HEK293T (cell line): Measurements from ENCODE around the gene NLRP3.
A peak's percentile ranks its signal among the peaks of the same experiment; 100 is the strongest.
"Not testable (repeated sequence)": the region's sequence is repeated elsewhere in the genome, so short reads cannot be mapped to it uniquely, and the experiment has no call there.

Experiments
- CTCF ChIA-PET: fragments of 350-600 bp; formaldehyde crosslinking; extraction: SDS; loops from one replicate; lab custom pipeline; 2021; ENCODE audit warnings: antibody characterized with exemption, inconsistent platforms; lab: Yijun Ruan, JAX
- POLR2A ChIA-PET: fragments of 350-600 bp; formaldehyde crosslinking; extraction: SDS; loops from one replicate; lab custom pipeline; 2020; ENCODE audit warnings: antibody characterized with exemption, inconsistent platforms; lab: Yijun Ruan, JAX
- DNase-seq: peaks from one replicate; pipeline ENCODE4 v3.0.0; 2012; ENCODE audit warnings: mixed read lengths; ENCODE audit errors: extremely low spot score
- ARNT ChIP-seq: fragments of 450-650 bp; IDR thresholded peaks from 2 replicates; pipeline ENCODE4 v1.6.1; 2017; ENCODE audit warnings: mild to moderate bottlenecking
- BHLHE40 ChIP-seq: fragments of 450-650 bp; IDR thresholded peaks from 2 replicates; pipeline ENCODE4 v1.6.1; 2016; ENCODE audit warnings: mild to moderate bottlenecking, moderate library complexity, borderline replicate concordance
- CTBP1 ChIP-seq: fragments of 450-650 bp; IDR thresholded peaks from 2 replicates; pipeline ENCODE4 v1.6.1; 2016; ENCODE audit warnings: borderline replicate concordance
- ELF4 ChIP-seq: fragments of 450-650 bp; IDR thresholded peaks from 2 replicates; pipeline ENCODE4 v1.6.1; 2017; ENCODE audit warnings: antibody characterized with exemption
- FOXA1 ChIP-seq: fragments of 450-650 bp; IDR thresholded peaks from 2 replicates; pipeline ENCODE4 v1.6.1; 2016; ENCODE audit warnings: mild to moderate bottlenecking
- FOXK2 ChIP-seq: fragments of 450-650 bp; IDR thresholded peaks from 2 replicates; pipeline ENCODE4 v1.6.1; 2016; ENCODE audit warnings: mild to moderate bottlenecking
- FOXM1 ChIP-seq: fragments of 450-650 bp; IDR thresholded peaks from 2 replicates; pipeline ENCODE4 v1.6.1; 2017; ENCODE audit warnings: mild to moderate bottlenecking, borderline replicate concordance
- HDGF ChIP-seq: fragments of 450-650 bp; IDR thresholded peaks from 2 replicates; pipeline ENCODE4 v1.6.1; 2017; ENCODE audit warnings: antibody characterized with exemption, borderline replicate concordance
- L3MBTL2 ChIP-seq: fragments of 450-650 bp; conservative IDR thresholded peaks from 2 replicates; pipeline ENCODE4 v1.6.1; 2016; ENCODE audit warnings: mild to moderate bottlenecking
- LEF1 ChIP-seq: fragments of 450-650 bp; IDR thresholded peaks from 2 replicates; pipeline ENCODE4 v1.6.1; 2017; ENCODE audit warnings: mild to moderate bottlenecking, borderline replicate concordance
- NFRKB ChIP-seq: fragments of 450-650 bp; IDR thresholded peaks from 2 replicates; pipeline ENCODE4 v1.6.1; 2016; ENCODE audit warnings: mild to moderate bottlenecking, moderate library complexity
- SP1 ChIP-seq: fragments of 450-650 bp; IDR thresholded peaks from 2 replicates; pipeline ENCODE4 v1.6.1; 2017
- SUZ12 ChIP-seq: fragments of 450-650 bp; IDR thresholded peaks from 2 replicates; pipeline ENCODE4 v1.6.1; 2016; ENCODE audit warnings: mild to moderate bottlenecking
- TARDBP ChIP-seq: fragments of 450-650 bp; IDR thresholded peaks from 2 replicates; pipeline ENCODE4 v1.6.1; 2016
- ZNF384 ChIP-seq: fragments of 450-650 bp; IDR thresholded peaks from 2 replicates; pipeline ENCODE4 v1.6.1; 2016
- TF ChIP-seq, protein P1 (sequence below): fragments of 450-650 bp; IDR thresholded peaks from 2 replicates; pipeline ENCODE4 v1.6.1; 2016

The NLRP3 gene

DNA sequence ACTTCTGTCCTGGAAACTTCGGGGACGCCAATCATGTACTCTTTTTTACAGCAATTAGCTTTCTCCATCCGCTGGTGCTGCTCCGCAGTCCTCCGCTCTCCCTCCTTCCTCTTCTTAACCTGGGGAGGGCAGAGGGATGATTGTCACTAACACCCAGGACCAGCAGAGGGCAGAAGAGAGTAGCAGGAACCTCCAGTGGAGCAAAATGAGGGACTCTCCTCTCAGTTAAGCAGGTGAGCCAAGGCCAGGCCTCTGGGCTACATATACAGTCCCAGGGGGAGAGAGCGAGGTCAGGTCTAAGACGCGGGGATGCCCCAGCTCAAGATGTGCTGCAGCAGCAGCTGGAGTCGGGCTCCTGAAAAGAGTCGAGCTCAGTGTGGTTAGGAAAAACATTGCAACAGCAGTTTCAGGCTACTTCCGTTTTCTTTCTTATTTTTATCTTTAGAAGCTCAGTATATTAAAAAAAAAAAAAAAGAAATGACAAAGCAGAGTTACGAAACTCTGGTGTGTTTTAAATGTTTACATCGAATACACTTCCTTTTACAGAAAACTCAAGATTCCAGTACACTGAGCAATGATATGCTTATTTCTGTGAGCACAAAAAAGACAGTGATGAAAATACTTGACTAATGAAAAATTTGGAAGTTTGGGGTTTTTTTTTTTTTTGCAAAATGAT is 25.7 kb upstream of the NLRP3 start:
- TF ChIP-seq BHLHE40 (no peak), NFRKB (no peak), CTBP1 (no peak), L3MBTL2 (no peak), ARNT (no peak), SUZ12 (no peak), ZNF384 (no peak), ELF4 (no peak), FOXK2 (no peak), HDGF (no peak), SP1 (no peak), LEF1 (no peak), FOXM1 (no peak), FOXA1 (no peak), TARDBP (no peak)
- TF ChIP-seq, protein P1, sequence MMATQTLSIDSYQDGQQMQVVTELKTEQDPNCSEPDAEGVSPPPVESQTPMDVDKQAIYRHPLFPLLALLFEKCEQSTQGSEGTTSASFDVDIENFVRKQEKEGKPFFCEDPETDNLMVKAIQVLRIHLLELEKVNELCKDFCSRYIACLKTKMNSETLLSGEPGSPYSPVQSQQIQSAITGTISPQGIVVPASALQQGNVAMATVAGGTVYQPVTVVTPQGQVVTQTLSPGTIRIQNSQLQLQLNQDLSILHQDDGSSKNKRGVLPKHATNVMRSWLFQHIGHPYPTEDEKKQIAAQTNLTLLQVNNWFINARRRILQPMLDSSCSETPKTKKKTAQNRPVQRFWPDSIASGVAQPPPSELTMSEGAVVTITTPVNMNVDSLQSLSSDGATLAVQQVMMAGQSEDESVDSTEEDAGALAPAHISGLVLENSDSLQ = no peak
- DNase-seq = peak; percentile 69
- ChIA-PET CTCF (interaction anchor here (1.0 to 1.1 kb wide), 2 partner anchors 24 to 96 kb away, joined by 3 to 4 read pairs; no protein-coding TSS in a partner anchor), POLR2A (no interaction called here)

DNA sequence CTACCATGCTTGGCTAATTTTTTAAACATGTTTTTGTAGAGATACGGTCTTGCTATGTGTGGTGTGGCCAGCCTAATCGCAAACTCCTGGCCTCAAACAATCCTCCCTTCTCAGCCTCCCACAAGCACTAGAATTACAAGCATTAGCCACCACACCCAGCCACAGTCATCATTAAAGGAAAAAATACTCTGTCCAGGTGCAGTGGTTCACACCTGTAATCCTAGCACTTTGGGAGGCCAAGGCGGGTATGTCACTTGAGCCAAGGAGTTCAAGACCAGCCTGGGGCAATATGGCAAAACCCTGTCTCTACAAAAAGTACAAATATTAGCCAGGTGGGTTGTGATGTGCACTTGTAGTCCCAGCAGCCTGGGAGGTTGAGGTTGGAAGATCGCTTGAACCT is 25.0 kb upstream of the NLRP3 start:
- ChIA-PET CTCF (no interaction called here), POLR2A (no interaction called here)
- DNase-seq = no peak
- TF ChIP-seq ELF4 (no peak), ZNF384 (no peak), NFRKB (no peak), TARDBP (no peak), FOXK2 (no peak), FOXA1 (no peak), CTBP1 (no peak), LEF1 (no peak), HDGF (no peak), L3MBTL2 (no peak), SUZ12 (no peak), BHLHE40 (no peak), ARNT (no peak), SP1 (no peak)
- TF ChIP-seq, protein P1 = no peak

- no peak for DNase-seq
- CTCF ChIA-PET = no interaction called here
- POLR2A ChIA-PET = no interaction called here
- TF ChIP-seq SP1 (no peak), ELF4 (no peak), ZNF384 (no peak), FOXA1 (no peak)
These were observed 23.9 kb upstream of the NLRP3 start for GRCh38 chr1:247392088-247392487.

GRCh38 chr1:247395075-247395474 is 20.9 kb upstream of the NLRP3 start:
- CTCF ChIA-PET, POLR2A ChIA-PET, DNase-seq: not testable (repeated sequence)

- POLR2A ChIA-PET = no interaction called here
- CTCF ChIA-PET = no interaction called here
- DNase-seq = no peak
- TF ChIP-seq L3MBTL2 (no peak), FOXM1 (no peak), TARDBP (no peak), BHLHE40 (no peak), ARNT (no peak), NFRKB (no peak), CTBP1 (no peak)
- TF ChIP-seq, protein P1 = no peak
These were observed 15.3 kb upstream of the NLRP3 start for GRCh38 chr1:247400685-247401084.

GRCh38 chr1:247401310-247402119 is 14.5 kb upstream of the NLRP3 start:
- TF ChIP-seq LEF1 = no peak
- TF ChIP-seq TARDBP = no peak
- TF ChIP-seq CTBP1 = no peak
- no peak for TF ChIP-seq BHLHE40
- TF ChIP-seq FOXM1 = no peak
- no peak for TF ChIP-seq ZNF384
- no peak for TF ChIP-seq L3MBTL2
- TF ChIP-seq FOXK2 = no peak
- TF ChIP-seq, protein P1 = no peak
- no peak for TF ChIP-seq ARNT
- no peak for TF ChIP-seq SUZ12
- no peak for TF ChIP-seq SP1
- TF ChIP-seq HDGF = no peak
- no peak for TF ChIP-seq NFRKB
- no peak for TF ChIP-seq ELF4
- no peak for TF ChIP-seq FOXA1
- no peak for DNase-seq
- POLR2A ChIA-PET = no interaction called here
- CTCF ChIA-PET = no interaction called here
